Measurements from ENCODE around the gene ZNF791.

DNA sequence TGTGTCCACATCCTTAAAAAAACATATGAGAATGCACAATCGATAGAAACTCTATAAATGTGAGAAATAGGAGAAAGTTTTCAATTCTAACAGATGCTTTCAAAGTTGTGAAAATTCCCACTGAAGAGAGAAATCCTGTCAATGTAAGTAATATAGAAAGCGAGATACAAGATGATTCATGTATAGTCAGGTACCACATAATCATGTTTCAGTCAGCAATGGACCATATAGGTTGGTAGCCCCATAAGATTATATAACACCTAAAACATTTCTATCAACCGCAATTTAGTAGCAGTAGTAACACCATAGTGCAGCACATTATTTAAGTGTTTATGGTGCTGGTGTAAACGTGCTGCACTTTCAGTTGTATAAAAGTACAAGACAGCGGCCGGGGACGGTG, 18.5 kb downstream of the ZNF791 start:
- TF ChIP-seq, protein P1, sequence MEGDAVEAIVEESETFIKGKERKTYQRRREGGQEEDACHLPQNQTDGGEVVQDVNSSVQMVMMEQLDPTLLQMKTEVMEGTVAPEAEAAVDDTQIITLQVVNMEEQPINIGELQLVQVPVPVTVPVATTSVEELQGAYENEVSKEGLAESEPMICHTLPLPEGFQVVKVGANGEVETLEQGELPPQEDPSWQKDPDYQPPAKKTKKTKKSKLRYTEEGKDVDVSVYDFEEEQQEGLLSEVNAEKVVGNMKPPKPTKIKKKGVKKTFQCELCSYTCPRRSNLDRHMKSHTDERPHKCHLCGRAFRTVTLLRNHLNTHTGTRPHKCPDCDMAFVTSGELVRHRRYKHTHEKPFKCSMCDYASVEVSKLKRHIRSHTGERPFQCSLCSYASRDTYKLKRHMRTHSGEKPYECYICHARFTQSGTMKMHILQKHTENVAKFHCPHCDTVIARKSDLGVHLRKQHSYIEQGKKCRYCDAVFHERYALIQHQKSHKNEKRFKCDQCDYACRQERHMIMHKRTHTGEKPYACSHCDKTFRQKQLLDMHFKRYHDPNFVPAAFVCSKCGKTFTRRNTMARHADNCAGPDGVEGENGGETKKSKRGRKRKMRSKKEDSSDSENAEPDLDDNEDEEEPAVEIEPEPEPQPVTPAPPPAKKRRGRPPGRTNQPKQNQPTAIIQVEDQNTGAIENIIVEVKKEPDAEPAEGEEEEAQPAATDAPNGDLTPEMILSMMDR (IDR thresholded peaks at IDR 0.05): no peak
- TF ChIP-seq POLR2A (IDR thresholded peaks at IDR 0.05): no peak

All from lower leg skin (tissue), 3 donors.